Measurements from ENCODE around the gene ERC1.

ERC1 gene

DNA sequence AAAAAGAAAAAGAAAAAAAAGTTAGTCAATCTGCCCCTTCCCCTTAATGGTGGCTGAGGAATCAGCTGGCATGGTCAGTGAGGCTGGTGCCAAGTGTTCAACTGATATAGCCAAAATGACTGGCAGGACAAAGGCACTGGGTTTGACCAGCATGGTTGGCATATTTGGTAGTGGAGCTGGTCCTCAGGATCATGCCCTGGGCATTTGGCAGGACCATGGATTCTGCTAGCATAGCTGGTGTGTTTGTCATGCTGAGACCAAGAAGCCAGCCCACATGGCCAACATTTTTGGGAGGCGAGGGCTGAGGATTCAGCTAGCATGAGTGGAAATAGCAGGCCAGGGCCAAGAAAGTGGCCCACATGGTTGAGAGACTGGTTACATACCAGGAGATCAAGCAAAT, 466.9 kb downstream of the ERC1 start:
- H3K4me3 ChIP-seq, result no peak overlapping the region
- DNase-seq (ENCODE audit: low spot score in 2 of 2), result no peak
- H3K4me1 ChIP-seq, result no peaks in the 10 kb centered on the region
- in situ Hi-C loops (cut with MboI; ENCODE audit: low sequenced_read_pairs), result no loop called here
- no peaks in the 10 kb centered on the region for H3K9me3 ChIP-seq
- no peaks in the 10 kb centered on the region for H3K27me3 ChIP-seq (ENCODE audit: low read depth)
- no peaks in the 10 kb centered on the region for H3K36me3 ChIP-seq (replicated peaks)

DNA sequence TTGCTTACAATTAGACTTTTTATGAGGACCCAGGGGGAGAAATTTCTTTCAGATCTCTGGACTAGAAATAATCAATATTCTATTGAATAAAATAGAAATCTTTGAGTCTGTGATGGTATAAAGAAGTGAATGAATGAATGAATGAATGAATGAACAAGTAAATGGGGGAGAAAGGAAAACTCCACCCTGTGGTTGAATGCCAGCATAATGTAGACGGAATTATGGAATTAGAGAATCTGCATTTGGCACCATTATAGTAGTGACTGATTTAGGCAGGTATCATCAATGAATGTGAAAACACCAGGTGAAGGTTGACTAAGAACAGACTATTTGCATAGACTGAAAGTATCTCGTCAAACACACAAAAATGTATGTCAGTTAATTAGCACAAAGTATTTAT, 468.3 kb downstream of the ERC1 start:
- H3K4me1 ChIP-seq, result no peaks in the 10 kb centered on the region
- DNase-seq (ENCODE audit: low spot score in 2 of 2), result no peak
- H3K4me3 ChIP-seq, result no peak overlapping the region
- no peaks in the 10 kb centered on the region for H3K36me3 ChIP-seq (replicated peaks)
- H3K9me3 ChIP-seq, result no peaks in the 10 kb centered on the region
- H3K27me3 ChIP-seq (ENCODE audit: low read depth), result no peaks in the 10 kb centered on the region
- in situ Hi-C loops (cut with MboI; ENCODE audit: low sequenced_read_pairs), result no loop called here

DNA sequence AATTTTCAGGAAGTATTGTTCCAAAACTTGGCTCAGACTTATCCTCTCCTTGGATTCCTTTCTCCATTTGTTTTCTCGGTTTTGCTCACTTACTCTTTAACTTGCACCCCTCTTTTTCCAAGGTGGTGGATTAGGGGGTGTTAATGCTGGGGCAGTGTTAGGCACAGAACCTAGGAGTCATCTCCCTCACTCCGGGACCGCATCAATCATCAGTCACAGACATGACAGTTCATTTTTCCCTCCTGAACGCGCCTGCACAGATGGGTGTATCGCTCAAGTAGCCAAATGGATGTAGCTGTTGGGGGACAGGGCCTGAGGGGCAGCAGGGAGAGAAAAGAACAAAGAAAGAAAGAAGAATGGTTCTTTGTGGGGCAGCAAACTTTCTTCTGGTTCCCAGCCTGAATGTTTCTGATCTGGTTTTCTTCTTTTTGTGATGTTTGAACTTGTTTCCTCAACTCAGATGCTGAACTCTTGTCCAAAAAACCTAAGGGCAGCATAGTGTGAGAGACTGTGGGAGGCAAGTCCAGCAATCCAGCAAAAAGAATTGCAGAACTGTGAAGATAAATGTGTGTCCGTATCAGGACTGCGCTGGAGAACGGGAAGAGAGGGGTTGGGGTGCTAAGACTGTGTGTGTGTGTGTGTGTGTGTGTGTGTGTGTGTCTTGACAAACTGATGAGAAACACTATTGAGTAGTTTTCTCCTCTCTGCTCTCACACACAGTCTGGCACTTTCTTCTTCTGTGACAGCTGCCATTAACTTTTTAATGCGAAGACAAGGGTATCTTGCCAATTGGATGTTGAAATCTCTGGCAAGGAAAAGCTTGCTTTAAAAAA, 472.3 kb downstream of the ERC1 start:
- Histone ChIP-seq H3K4me3 (no peak overlapping the region), H3K4me1 (no peaks in the 10 kb centered on the region), H3K27me3 (ENCODE audit: low read depth) (no peaks in the 10 kb centered on the region), H3K36me3 (replicated peaks) (no peaks in the 10 kb centered on the region), H3K9me3 (no peaks in the 10 kb centered on the region)
- DNase-seq (ENCODE audit: low spot score in 2 of 2), result no peak
- in situ Hi-C loops (cut with MboI; ENCODE audit: low sequenced_read_pairs), result no loop called here

DNA sequence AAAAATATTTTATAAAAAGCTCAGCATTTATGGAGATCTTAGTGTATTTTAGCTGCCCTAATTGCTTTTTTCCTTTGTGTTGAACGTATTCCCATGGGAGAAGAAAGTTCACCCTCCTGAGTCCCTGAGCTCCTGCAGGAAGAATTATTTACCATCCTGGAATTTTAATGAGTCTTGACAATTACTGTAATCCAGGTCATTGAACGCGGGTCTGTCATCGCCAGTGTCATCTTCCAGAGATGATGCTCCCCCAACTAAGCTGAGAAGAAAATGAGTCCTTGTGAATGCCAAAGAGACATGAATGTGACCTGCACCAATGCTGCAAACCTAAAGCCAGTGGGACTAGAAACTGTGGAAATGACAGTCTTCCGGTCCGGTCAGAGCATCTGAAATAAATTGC, 473.9 kb downstream of the ERC1 start:
- in situ Hi-C loops (cut with MboI; ENCODE audit: low sequenced_read_pairs), result no loop called here
- Histone ChIP-seq H3K9me3 (no peaks in the 10 kb centered on the region), H3K4me3 (no peak overlapping the region), H3K4me1 (no peaks in the 10 kb centered on the region), H3K36me3 (replicated peaks) (no peaks in the 10 kb centered on the region), H3K27me3 (ENCODE audit: low read depth) (no peaks in the 10 kb centered on the region)
- no peak for DNase-seq (ENCODE audit: low spot score in 2 of 2)

DNA sequence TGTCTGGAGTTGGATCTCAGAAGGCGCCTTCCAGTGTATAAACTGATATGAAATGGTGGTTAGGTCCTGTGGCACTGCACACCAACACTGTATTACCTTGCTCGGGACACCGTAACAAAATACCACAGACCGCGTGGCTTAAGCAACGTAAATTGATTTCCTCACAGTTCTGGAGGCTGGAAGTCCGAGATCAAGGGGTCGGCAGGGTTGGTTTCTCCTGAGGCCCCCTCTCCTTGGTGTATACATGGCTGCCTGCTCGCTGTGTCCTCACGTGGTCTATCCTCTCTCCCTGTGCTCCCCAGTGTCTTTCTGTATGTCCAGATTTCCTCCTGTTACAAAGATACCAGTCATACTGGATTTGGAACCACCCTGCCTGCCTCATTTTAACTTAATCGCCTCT, 475.0 kb downstream of the ERC1 start:
- in situ Hi-C loops (cut with MboI; ENCODE audit: low sequenced_read_pairs), result no loop called here
- H3K27me3 ChIP-seq (ENCODE audit: low read depth), result no peaks in the 10 kb centered on the region

DNA sequence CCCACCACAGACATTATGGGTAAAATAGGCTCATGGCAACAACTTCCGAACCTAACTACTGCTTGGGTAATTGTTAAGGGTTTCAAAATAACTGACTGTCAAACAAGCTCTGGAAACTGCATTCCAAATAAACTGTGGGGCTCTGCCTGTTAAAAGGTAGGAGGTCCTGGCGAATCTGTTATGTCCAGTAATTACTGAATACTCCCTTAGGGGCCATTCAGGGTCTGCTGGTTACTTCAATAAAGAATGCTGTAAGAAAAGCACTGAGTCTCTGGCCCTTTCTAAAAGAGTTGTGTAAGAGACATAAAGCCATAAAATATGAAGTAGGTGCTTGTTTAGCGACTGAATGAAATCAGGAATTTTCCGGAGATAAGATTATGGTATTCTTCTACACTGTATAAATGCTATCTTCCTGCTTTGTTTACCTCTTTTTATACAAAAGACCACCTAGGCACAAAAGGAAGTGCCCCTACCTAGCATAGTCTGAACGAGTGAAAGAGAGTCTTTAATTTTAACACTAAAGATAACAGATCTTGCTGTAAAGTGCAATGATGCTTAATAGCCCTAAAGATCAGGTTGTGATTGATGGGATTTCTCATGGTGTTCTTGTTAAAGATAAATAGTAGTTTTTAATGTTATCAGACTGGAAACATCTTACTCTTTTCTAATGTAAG, 475.6 kb downstream of the ERC1 start:
- Histone ChIP-seq H3K4me1 (no peaks in the 10 kb centered on the region), H3K4me3 (no peak overlapping the region), H3K9me3 (no peaks in the 10 kb centered on the region), H3K36me3 (replicated peaks) (no peaks in the 10 kb centered on the region), H3K27me3 (ENCODE audit: low read depth) (no peaks in the 10 kb centered on the region)
- DNase-seq (ENCODE audit: low spot score in 2 of 2), result peak in 1 of 2 experiments; percentile 15
- in situ Hi-C loops (cut with MboI; ENCODE audit: low sequenced_read_pairs), result no loop called here

More for the DNA sequence above, 475.0 kb downstream of the ERC1 start:
- H3K9me3 ChIP-seq, result no peaks in the 10 kb centered on the region
- no peaks in the 10 kb centered on the region for H3K36me3 ChIP-seq (replicated peaks)
- no peak overlapping the region for H3K4me3 ChIP-seq
- DNase-seq (ENCODE audit: low spot score in 2 of 2), result no peak
- H3K4me1 ChIP-seq, result no peaks in the 10 kb centered on the region

DNA sequence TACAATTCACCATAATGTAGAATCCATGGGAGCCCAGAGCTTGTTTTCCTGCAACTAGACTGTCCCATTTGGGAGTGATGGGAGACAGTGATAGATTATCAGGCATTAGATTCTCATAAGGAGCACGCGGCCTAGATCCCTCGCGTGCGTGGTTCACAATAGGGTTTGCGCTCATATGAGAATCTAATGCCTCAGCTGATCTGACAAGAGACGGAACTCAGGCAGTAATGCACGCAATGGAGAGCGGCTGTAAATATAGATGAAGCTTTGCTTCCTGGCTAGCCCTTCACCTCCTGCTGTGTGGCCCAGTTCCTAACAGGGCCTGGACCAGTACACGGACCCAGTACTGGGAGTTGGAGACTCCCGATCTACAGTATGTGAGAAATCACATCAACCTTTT, 476.7 kb downstream of the ERC1 start:
- H3K4me1 ChIP-seq, result no peaks in the 10 kb centered on the region
- H3K9me3 ChIP-seq, result no peaks in the 10 kb centered on the region
- in situ Hi-C loops (cut with MboI; ENCODE audit: low sequenced_read_pairs), result no loop called here
- H3K4me3 ChIP-seq, result no peak overlapping the region
- DNase-seq (ENCODE audit: low spot score in 2 of 2), result no peak
- H3K36me3 ChIP-seq (replicated peaks), result no peaks in the 10 kb centered on the region
- H3K27me3 ChIP-seq (ENCODE audit: low read depth), result no peaks in the 10 kb centered on the region

DNA sequence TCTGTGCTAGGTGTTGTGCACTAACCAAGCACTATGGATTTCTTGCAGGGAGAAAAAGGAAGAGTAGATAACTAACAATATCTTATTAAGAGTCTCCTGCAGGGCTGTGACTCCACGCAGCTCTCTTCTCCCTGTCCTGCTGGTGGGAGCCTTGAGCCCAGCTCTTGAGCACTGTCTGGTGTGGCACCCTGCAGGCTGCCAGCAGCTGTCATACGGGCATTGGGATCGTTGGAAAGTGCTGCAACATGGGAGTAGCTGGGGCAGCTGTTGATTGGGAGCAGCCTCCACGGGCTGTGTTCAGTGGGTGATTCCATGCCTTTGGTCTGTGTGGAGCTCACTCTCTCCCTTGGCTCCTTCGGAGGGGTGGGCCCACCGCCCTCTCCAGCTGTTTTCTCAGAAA, 478.0 kb downstream of the ERC1 start:
- in situ Hi-C loops (cut with MboI; ENCODE audit: low sequenced_read_pairs), result no loop called here
- H3K4me1 ChIP-seq, result peaks cover 5% of the 10 kb centered on the region
- no peaks in the 10 kb centered on the region for H3K27me3 ChIP-seq (ENCODE audit: low read depth)
- H3K36me3 ChIP-seq (replicated peaks), result no peaks in the 10 kb centered on the region
- no peaks in the 10 kb centered on the region for H3K9me3 ChIP-seq
- DNase-seq (ENCODE audit: low spot score in 2 of 2), result no peak
- H3K4me3 ChIP-seq, result no peak overlapping the region

DNA sequence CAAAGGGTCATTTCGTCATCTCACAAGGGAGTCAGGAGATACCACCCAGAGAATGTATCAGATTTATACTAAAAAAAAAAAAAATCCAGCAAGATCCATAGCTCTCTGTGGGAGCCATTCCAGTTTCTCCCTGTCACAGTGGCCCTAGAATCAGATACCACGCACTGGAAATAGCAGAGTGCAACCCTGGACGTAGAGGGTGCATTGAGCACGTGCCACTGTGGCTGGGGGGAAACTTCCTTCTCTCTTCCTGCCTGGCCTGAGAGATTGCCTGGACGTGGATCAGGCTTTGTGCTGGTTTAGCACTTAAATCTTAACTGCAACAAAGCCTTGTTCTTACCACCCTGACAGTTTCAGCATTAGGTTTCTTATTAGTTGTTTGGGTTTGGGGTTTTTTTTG, 479.0 kb downstream of the ERC1 start:
- H3K9me3 ChIP-seq, result no peaks in the 10 kb centered on the region
- no peaks in the 10 kb centered on the region for H3K36me3 ChIP-seq (replicated peaks)
- in situ Hi-C loops (cut with MboI; ENCODE audit: low sequenced_read_pairs), result no loop called here
- H3K4me1 ChIP-seq, result peaks cover 15% of the 10 kb centered on the region
- H3K27me3 ChIP-seq (ENCODE audit: low read depth), result no peaks in the 10 kb centered on the region
- no peak overlapping the region for H3K4me3 ChIP-seq
- DNase-seq (ENCODE audit: low spot score in 2 of 2), result no peak

DNA sequence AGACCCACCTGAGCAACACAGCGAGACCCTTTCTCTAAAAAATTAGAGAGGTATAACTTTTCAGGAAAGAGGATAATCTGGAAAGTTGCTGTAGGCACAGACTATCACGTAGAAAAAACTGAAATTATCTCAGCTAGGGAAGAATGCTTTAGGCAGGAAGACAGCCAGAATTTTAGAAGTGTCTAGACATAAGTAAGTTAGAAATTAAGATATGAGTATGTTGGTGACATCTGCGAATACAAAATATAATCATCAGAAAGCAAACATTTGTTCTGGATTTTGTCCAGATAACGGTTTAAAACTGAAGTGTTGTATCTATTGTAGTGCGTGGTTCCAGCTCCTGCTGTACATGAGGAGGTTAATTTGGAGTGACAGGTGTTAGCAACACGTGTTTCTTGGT, 480.2 kb downstream of the ERC1 start:
- no peaks in the 10 kb centered on the region for H3K9me3 ChIP-seq
- H3K4me1 ChIP-seq, result peaks cover 17% of the 10 kb centered on the region
- no peaks in the 10 kb centered on the region for H3K27me3 ChIP-seq (ENCODE audit: low read depth)
- no peak for DNase-seq (ENCODE audit: low spot score in 2 of 2)
- H3K36me3 ChIP-seq (replicated peaks), result no peaks in the 10 kb centered on the region
- H3K4me3 ChIP-seq, result no peak overlapping the region
- in situ Hi-C loops (cut with MboI; ENCODE audit: low sequenced_read_pairs), result no loop called here

DNA sequence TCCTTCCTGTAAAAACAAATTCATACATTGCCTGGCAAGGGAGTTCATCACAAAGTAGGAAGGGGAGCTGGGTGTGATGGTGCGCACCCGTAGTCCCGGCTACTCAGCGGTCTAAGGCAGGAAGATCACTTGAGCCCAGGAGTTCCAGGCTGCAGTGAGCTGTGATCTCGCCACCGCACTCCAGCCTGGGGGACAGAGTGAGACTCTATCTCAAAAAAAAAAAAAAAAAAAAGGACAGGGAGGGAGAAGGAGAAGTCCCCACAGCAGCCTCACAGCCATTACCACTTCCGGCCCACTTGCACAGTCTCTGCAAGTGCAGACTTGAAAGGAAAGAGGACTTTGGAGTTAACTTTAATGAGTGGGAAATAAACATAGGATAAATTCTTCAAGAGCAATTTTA, 482.4 kb downstream of the ERC1 start:
- no peak overlapping the region for H3K4me3 ChIP-seq
- no peaks in the 10 kb centered on the region for H3K27me3 ChIP-seq (ENCODE audit: low read depth)
- H3K4me1 ChIP-seq, result peaks cover 17% of the 10 kb centered on the region
- H3K36me3 ChIP-seq (replicated peaks), result no peaks in the 10 kb centered on the region
- H3K9me3 ChIP-seq, result no peaks in the 10 kb centered on the region
- in situ Hi-C loops (cut with MboI; ENCODE audit: low sequenced_read_pairs), result no loop called here
- DNase-seq (ENCODE audit: low spot score in 2 of 2), result no peak

DNA sequence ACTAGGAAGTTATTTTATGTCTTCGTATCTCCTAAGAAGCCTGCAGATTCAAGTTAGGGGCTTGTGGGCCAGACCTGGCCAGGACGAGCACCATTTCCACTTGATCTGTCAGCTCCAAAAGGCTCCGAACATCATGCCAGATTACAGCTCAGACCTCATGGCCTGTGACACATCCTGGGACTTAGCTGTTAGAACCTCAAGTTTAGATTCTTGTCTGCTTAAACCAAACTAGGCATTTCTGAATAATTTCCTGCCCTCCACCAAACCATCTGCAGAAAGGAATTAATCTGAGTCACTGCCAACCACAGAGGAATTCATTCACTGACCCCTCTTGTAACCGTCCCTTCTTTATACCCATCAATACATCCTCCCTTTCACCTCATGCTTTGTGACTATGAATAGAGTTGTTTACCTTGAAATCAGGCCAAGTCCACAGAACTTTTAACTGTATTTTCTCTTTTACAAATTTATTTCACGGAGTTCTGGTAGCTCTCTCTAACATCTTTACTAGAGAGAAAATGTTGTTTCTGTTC, 483.1 kb downstream of the ERC1 start:
- H3K4me1 ChIP-seq, result peaks cover 17% of the 10 kb centered on the region
- H3K4me3 ChIP-seq, result no peak overlapping the region
- no peaks in the 10 kb centered on the region for H3K36me3 ChIP-seq (replicated peaks)
- no peaks in the 10 kb centered on the region for H3K27me3 ChIP-seq (ENCODE audit: low read depth)
- H3K9me3 ChIP-seq, result no peaks in the 10 kb centered on the region
- peak; percentile 22 to 69 for DNase-seq (ENCODE audit: low spot score in 2 of 2)
- in situ Hi-C loops (cut with MboI; ENCODE audit: low sequenced_read_pairs), result no loop called here

DNA sequence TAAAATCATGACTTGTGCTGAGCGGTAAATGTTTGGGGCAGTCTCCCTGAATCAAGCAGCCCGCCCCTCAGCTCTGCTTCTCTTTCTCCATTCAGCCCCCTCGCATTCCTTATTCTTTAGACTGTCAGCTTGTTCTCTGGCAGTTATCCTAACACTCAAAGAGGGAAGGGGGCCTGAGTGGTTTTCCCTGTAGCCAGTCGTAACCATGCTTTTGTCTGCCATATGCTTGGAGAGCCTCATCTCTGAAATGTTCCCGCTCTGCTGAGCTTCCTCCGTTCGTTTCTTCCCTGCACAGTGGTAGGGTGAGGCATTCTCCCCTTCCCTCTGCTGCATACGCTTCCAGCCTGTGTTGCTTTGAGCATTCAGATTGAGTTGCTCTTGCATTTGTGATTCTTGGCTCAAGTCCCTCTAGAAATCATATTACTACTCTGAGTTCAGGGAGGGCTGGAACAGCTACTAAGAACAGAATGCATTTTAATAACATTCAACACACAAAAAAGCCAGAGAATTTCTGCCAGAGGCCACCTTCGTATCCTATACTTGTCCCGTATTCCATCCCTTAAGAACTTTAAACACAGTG, 483.6 kb downstream of the ERC1 start:
- peaks cover 17% of the 10 kb centered on the region for H3K4me1 ChIP-seq
- no peaks in the 10 kb centered on the region for H3K27me3 ChIP-seq (ENCODE audit: low read depth)
- H3K36me3 ChIP-seq (replicated peaks), result no peaks in the 10 kb centered on the region
- no peak overlapping the region for H3K4me3 ChIP-seq
- DNase-seq (ENCODE audit: low spot score in 2 of 2), result peak; percentile 64 to 67
- in situ Hi-C loops (cut with MboI; ENCODE audit: low sequenced_read_pairs), result no loop called here
- H3K9me3 ChIP-seq, result no peaks in the 10 kb centered on the region

DNA sequence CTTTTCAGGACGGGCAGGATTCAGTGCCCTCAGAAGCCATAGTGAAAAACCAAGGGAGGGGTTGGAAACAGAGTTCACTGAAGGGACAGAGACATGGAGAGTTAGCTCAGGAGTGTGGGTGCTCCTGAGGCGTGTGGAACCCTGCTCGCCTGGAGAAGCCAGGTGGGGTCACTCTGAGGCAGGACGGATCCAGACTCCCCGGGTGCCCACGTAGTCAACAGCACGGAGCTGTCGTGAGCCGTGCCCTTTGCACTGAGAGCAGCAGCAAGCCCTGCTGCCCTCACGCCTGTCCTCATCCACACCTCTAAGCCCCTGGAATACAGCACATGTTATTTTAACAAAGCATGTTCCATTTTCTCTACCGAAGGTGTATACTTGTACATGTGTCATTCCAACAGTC, 488.6 kb downstream of the ERC1 start:
- DNase-seq (ENCODE audit: low spot score in 2 of 2), result no peak

More for the DNA sequence above, 488.6 kb downstream of the ERC1 start:
- no peaks in the 10 kb centered on the region for H3K27me3 ChIP-seq (ENCODE audit: low read depth)
- no peaks in the 10 kb centered on the region for H3K9me3 ChIP-seq
- peaks cover 6% of the 10 kb centered on the region for H3K4me1 ChIP-seq
- in situ Hi-C loops (cut with MboI; ENCODE audit: low sequenced_read_pairs), result no loop called here
- H3K36me3 ChIP-seq (replicated peaks), result no peaks in the 10 kb centered on the region
- no peak overlapping the region for H3K4me3 ChIP-seq

Data from HAP-1 (cell line).